ENCODE data around the gene CABLES2. TPM values are rescaled to one million over a fixed set of nuclear protein-coding genes. Genes with fewer than 3 reads are reported as not detected.

The CABLES2 gene
- total and polyA plus RNA-seq, 9 of the 15 experiments (the other 6 are each of a cell fraction or from before 2014, with no cell fraction given), result 0.46 to 4.2 (median 1.6) TPM

DNA sequence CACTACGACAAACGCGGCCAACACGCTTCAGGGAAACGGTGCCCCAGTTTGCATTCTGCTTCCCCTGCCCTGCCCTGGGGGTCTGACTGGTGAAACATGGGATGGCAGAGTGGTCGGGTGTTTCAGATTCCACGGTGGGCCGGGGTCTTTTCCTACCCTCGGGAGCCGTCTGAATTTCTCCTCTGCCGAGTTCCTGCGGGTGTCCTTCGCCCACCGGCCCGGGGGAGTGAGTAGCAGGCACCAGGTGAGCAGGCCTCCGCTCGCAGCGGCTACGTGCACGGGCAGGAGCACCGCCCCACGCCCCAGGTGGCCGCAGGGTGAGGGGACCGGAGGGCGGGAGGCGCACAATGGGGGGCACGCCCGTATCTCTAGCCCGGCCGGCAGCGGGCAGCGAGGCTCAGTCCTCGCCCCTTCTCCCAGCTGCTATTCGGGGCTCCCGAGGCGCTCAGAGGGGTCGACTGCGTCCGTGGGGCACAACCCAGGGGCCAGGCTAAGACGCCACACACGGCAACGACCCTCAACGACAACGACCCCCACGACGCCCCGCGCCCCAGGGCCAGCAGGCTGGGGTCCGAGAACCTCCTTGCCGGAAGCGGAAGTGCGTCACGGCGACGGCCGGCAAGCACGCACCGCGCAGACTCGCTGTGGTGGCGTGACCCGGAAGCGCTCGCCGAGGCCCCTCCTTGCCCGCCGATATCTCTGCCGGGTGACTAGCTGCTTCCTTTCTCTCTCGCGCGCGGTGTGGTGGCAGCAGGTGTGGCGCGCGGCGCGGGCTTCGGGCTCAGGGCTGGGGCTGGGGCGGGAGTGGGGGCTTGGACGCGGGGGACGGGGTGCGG lies 20.5 kb downstream of the CABLES2 start, which contains the start of gene RPS21 (continued):
- TF ChIP-seq, protein P1, sequence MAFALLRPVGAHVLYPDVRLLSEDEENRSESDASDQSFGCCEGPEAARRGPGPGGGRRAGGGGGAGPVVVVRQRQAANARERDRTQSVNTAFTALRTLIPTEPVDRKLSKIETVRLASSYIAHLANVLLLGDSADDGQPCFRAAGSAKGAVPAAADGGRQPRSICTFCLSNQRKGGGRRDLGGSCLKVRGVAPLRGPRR (CRISPR knock-in tag; IDR thresholded peaks at IDR 0.05), result no peak
- TF ChIP-seq ZNF143 (CRISPR knock-in tag; IDR thresholded peaks at IDR 0.05) (no peak), ZNF282 (CRISPR knock-in tag; IDR thresholded peaks at IDR 0.05) (no peak), ZNF224 (CRISPR knock-in tag; IDR thresholded peaks at IDR 0.05) (no peak), MTA1 (IDR thresholded peaks at IDR 0.05; ENCODE audit: borderline replicate concordance) (no peak), ZNF395 (CRISPR knock-in tag; IDR thresholded peaks at IDR 0.05) (no peak), ZNF311 (CRISPR knock-in tag; IDR thresholded peaks at IDR 0.05) (no peak), TRIM28 (IDR thresholded peaks at IDR 0.05) (no peak), LARP7 (IDR thresholded peaks at IDR 0.05) (no peak), ZNF165 (CRISPR knock-in tag; IDR thresholded peaks at IDR 0.05; ENCODE audit: borderline replicate concordance) (no peak), SP1 (CRISPR knock-in tag; IDR thresholded peaks at IDR 0.05) (peak; percentile 78), SMAD2 (IDR thresholded peaks at IDR 0.05; ENCODE audit: low read depth, low read length) (no peak), CBX2 (IDR thresholded peaks at IDR 0.05; ENCODE audit: insufficient read depth, low read length, poor library complexity, severe bottlenecking) (no peak)
- TF ChIP-seq, protein P2, sequence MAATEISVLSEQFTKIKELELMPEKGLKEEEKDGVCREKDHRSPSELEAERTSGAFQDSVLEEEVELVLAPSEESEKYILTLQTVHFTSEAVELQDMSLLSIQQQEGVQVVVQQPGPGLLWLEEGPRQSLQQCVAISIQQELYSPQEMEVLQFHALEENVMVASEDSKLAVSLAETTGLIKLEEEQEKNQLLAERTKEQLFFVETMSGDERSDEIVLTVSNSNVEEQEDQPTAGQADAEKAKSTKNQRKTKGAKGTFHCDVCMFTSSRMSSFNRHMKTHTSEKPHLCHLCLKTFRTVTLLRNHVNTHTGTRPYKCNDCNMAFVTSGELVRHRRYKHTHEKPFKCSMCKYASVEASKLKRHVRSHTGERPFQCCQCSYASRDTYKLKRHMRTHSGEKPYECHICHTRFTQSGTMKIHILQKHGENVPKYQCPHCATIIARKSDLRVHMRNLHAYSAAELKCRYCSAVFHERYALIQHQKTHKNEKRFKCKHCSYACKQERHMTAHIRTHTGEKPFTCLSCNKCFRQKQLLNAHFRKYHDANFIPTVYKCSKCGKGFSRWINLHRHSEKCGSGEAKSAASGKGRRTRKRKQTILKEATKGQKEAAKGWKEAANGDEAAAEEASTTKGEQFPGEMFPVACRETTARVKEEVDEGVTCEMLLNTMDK (IDR thresholded peaks at IDR 0.05; ENCODE audit: borderline replicate concordance, insufficient read depth, low read depth, low read length, poor library complexity, severe bottlenecking), result no peak
- TF ChIP-seq, protein P3, sequence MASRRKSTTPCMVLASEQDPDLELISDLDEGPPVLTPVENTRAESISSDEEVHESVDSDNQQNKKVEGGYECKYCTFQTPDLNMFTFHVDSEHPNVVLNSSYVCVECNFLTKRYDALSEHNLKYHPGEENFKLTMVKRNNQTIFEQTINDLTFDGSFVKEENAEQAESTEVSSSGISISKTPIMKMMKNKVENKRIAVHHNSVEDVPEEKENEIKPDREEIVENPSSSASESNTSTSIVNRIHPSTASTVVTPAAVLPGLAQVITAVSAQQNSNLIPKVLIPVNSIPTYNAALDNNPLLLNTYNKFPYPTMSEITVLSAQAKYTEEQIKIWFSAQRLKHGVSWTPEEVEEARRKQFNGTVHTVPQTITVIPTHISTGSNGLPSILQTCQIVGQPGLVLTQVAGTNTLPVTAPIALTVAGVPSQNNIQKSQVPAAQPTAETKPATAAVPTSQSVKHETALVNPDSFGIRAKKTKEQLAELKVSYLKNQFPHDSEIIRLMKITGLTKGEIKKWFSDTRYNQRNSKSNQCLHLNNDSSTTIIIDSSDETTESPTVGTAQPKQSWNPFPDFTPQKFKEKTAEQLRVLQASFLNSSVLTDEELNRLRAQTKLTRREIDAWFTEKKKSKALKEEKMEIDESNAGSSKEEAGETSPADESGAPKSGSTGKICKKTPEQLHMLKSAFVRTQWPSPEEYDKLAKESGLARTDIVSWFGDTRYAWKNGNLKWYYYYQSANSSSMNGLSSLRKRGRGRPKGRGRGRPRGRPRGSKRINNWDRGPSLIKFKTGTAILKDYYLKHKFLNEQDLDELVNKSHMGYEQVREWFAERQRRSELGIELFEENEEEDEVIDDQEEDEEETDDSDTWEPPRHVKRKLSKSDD (conservative IDR thresholded peaks at IDR 0.05; ENCODE audit: low read length), result no peak
- TF ChIP-seq, protein P4, sequence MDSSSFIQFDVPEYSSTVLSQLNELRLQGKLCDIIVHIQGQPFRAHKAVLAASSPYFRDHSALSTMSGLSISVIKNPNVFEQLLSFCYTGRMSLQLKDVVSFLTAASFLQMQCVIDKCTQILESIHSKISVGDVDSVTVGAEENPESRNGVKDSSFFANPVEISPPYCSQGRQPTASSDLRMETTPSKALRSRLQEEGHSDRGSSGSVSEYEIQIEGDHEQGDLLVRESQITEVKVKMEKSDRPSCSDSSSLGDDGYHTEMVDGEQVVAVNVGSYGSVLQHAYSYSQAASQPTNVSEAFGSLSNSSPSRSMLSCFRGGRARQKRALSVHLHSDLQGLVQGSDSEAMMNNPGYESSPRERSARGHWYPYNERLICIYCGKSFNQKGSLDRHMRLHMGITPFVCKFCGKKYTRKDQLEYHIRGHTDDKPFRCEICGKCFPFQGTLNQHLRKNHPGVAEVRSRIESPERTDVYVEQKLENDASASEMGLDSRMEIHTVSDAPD (CRISPR knock-in tag; IDR thresholded peaks at IDR 0.05), result no peak

Data from K562 (cell line).